VCaP (cell line): ENCODE measurements around the gene TRPT1.

ENCODE experiments used
- H3K27ac ChIP-seq: fragments of 450-650 bp; 2 replicates; pipeline ENCODE4 v1.5.1; 2017
- TF ChIP-seq, protein P1 (sequence below): fragments of 450-650 bp; conservative IDR thresholded peaks from 2 replicates; pipeline ENCODE4 v1.5.1; 2017; ENCODE audit warnings: mild to moderate bottlenecking, moderate library complexity

TRPT1 gene

DNA sequence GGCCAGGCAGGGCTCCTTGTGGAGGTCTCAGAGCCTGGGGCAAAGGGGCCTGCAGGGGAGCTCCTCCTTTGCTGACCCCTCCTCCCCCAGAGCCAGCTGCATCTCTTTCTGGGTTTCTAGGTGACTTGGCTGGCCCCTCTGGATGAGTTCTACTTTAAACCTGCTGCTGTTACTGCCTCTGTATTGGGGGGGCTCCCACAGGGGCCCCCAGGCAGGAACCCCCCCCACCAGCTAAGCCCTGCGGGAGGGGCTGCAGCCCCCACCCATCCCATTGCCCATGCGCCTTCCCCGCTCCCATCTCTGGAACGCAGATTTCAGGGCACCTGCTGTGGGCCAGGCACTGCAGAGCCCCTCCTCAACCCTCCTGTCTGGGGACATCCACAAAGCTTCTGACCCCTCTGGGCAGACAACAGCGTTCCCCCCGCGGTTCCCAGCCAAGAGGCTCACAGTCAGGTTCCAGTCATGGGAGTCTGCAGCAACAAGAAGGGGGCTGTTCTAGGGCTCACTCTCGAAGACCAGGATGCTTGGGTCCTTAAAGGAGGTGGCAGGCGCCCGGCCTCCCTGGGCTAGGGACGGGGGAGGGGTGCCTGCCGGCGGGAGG, 24.5 kb upstream of the TRPT1 start:
- peak overlapping the region; percentile 89 for H3K27ac ChIP-seq
- TF ChIP-seq, protein P1, sequence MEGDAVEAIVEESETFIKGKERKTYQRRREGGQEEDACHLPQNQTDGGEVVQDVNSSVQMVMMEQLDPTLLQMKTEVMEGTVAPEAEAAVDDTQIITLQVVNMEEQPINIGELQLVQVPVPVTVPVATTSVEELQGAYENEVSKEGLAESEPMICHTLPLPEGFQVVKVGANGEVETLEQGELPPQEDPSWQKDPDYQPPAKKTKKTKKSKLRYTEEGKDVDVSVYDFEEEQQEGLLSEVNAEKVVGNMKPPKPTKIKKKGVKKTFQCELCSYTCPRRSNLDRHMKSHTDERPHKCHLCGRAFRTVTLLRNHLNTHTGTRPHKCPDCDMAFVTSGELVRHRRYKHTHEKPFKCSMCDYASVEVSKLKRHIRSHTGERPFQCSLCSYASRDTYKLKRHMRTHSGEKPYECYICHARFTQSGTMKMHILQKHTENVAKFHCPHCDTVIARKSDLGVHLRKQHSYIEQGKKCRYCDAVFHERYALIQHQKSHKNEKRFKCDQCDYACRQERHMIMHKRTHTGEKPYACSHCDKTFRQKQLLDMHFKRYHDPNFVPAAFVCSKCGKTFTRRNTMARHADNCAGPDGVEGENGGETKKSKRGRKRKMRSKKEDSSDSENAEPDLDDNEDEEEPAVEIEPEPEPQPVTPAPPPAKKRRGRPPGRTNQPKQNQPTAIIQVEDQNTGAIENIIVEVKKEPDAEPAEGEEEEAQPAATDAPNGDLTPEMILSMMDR: no peak

DNA sequence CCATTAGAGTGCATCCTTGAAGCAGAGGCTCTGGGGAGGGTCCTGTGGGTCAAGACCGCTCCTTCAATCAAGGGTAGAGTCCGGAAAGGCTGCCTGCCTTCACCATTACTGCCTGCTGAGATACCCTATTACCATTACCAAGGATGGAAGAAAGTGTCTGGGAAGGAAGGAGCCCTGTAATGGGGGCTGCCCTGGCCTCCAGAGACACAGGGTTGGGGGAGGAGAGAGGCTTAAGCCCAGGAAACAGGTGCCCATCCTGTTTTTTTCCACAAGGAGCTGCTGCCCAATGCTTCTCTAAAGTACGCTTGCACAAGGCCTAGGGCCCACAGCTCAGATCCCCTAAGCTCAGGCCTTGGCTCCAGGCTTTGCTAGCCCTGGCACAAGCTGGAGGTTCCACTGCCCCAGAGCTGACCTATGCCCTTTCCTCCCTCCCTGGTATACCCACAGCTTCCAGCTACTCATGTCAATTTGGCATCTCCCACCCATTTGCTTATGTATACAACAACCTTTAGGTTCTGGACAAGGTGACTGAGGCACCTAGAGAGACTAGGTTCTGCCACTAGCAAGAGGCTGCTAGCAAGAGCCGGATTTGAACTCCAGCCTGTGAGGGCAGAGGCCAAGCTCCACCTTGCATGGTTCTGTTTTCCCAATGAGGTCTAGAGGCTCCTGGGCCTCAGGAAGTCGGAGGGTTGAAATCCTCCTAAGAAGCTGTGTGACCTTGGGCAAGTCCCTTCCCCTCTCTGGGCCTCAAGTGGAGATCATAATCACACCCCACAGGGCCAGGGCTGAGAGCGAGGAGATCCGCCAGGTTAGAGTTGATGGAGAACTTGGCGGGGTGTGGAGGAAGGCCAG, 23.8 kb upstream of the TRPT1 start:
- peak overlapping the region; percentile 89; the same call in 1 of the 2 replicates for H3K27ac ChIP-seq
- TF ChIP-seq, protein P1: no peak

DNA sequence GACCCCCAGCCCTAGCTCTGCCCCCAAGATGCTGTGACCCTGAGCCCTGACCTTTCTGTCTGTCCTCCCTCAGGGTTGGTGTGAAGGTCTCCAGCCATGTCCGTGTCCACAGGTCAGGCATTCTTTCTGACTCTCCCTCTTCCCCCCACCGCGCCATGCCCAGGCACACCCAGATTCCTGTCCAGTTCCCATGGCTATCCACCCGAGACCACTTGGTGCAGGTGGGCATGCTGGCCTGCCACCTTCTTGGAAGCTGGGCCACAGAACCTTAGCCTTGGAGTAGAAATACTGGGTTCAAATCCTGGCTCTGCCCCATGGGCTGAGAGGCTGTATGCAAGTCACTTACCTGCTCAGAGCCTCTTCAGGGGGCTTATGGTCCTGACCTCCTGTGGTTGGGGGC, 23.1 kb upstream of the TRPT1 start:
- peak overlapping the region; percentile 95; the same call in 1 of the 2 replicates for H3K27ac ChIP-seq
- TF ChIP-seq, protein P1: no peak

DNA sequence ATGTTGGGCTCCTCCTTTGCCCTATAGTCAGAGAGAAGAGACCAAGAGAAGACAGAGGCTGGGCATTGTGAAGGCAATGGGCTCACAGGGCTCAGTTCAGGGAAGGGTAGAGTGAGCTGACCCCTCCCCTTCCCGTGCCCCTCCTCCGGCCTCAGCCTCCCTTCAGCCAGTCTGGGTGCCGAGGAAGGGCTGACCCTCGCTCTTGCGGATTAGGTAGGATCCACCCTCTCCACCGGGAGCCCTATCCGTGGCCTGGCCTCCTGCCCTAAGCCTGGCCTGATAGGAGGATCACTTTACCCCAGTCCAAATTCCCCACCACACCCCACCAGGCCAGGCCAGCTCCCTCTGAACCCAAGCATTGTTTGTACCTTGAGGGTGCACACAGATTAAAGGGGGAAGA, 22.6 kb upstream of the TRPT1 start:
- peak overlapping the region; percentile 95; the same call in 1 of the 2 replicates for H3K27ac ChIP-seq
- TF ChIP-seq, protein P1: no peak

DNA sequence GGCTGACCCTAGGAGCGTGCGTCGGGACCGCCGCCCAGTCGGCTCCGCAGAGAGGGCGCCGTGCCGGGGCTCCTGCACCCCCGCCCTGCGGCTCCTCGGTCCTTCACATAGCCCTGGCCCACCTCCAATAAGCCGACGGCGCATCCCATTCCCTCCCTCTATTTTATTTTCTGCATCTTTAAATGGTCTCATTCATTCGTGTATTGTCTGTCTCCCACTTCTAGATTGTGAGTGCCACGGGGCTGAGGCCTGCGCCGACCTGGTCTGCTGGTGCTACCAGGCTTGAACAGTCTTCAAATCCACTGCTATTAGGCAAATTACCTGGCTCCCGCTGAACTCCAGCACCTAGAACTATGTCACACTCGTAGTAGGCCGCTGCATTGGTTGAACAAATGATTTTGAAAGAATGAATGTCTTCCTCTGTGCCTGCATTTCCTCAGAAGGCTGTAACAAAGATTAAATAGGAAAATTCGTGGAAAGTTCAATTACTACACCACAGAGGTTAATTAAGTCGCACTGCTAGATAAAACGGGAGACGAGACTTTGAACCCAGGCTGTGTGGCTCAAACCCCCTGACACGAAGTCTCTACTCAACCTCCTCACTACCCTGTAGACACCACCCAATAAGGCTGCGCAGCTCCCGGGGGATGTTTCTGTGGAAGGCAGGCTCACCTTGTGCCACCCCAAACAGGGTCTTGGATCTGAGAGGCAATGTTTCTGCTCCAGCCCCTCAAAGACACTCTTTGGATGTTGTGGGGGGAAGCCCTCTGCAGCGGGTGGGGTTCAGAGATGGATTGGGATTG, 21.9 kb upstream of the TRPT1 start:
- peak overlapping the region; percentile 95 for H3K27ac ChIP-seq

DNA sequence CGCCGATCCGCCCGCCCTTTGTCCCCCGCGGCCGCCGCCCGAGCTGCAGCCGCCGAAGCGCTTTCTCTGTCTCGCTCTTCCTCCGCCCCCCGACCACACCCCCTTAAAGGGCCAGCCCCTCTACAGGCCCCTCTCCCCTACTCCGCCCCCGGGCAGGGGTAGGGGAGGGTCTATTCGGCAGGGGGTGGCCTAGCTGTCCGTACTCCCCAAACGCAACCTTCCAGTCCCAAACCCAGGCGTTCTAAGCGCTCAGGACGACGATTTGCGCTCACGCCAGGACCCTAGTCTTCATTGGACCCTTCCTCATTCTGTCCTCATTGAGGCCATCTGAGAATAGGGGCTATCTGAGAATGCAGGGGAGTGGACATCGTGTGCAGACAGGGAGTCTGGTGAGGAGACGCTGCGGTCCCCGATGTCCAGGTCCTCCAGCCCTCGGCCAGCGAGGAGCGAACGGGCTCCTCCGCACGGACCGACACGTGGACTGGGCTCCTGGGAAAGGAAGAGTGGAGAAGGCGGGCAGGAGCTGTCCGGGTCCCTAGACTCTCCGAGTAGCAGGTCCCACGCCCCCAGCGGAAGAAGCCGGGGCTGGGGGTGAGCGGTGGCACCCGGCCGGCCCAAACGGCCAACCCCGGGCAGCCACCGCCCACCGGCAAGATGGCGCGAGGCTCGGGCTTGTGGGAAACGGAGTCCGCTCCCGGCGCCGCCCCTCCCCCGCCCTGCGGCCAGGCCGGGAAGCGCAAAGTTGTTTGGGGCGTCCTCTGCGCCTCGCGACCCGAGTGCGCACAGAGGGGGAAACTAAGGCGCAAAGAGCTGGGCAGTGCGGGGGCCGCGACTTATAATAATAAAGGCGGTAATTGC, 21.1 kb upstream of the TRPT1 start, which contains the start of gene PPP1R14B:
Gene PPP1R14B (minus strand): TSS at position 73 of the 858 bp plus-strand sequence. CDS start 270 bp downstream, outside the sequence.
- H3K27ac ChIP-seq: peak within 1 kb of the TSS; percentile 95
- TF ChIP-seq, protein P1: peak; percentile 70

More for the DNA sequence above, 21.9 kb upstream of the TRPT1 start:
- TF ChIP-seq, protein P1: no peak

DNA sequence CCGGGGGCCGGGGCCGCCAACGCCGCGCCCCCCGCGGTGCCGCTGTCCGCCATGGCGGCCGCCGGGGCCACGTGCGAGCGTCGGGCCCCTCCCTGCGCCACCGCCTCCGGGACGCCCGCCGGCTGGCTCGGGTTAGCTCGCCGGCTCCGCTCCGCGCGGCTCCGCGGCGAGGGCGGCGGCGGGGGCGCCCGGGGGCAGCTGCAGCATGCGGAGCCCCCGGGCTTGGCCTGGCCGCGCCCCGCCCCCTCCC, 20.6 kb upstream of the TRPT1 start:
- H3K27ac ChIP-seq: peak overlapping the region; percentile 95
